ENCODE measurements around the gene CEACAM7.

The CEACAM7 gene

GRCh38 chr19:41705393-41706174, 17.5 kb upstream of the CEACAM7 start:
- H3K4me3 ChIP-seq (ENCODE audit: low read depth, low read length) = no peak overlapping the region
- H3K27ac ChIP-seq (ENCODE audit: extremely low read depth, low read depth, low read length) = no peak overlapping the region
- peaks cover 3% of the 10 kb centered on the region; the same call in 1 of the 2 replicates for H3K4me1 ChIP-seq (ENCODE audit: control insufficient read depth, insufficient read depth, low read length)
- ChIA-PET CTCF (interaction anchor here (0.7 to 5.3 kb wide), 15 partner anchors 12 to 770 kb away, joined by 3 to 121 read pairs (median 9); partner anchors contain the start of genes CEACAM3 and CEACAM6), POLR2A (no interaction called here)
- no peaks in the 10 kb centered on the region for H3K9me3 ChIP-seq (ENCODE audit: control insufficient read depth, insufficient read depth, low read depth, low read length)
- H3K36me3 ChIP-seq (ENCODE audit: control insufficient read depth in 2 of 2, insufficient read depth in 1 of 2, low read length in 2 of 2) = no peaks in the 10 kb centered on the region
- TF ChIP-seq ZNF521 (tag by site-specific recombination; IDR thresholded peaks at IDR 0.05) = no peak
- no peak for TF ChIP-seq ZNF266 (tag by site-specific recombination; IDR thresholded peaks at IDR 0.05; ENCODE audit: low read depth)
- TF ChIP-seq ZBTB49 (tag by site-specific recombination; IDR thresholded peaks at IDR 0.05; ENCODE audit: low read depth) = no peak
- peak; percentile 25; the same call in 1 of the 2 replicates for TF ChIP-seq GLIS1 (tag by site-specific recombination; IDR thresholded peaks at IDR 0.05)
- TF ChIP-seq ZNF518A (tag by site-specific recombination; conservative IDR thresholded peaks at IDR 0.05; ENCODE audit: low read depth) = no peak
- TF ChIP-seq ZNF214 (tag by site-specific recombination; IDR thresholded peaks at IDR 0.05; ENCODE audit: borderline replicate concordance) = no peak
- no peak for TF ChIP-seq SCRT1 (tag by site-specific recombination; IDR thresholded peaks at IDR 0.05; ENCODE audit: borderline replicate concordance)
- TF ChIP-seq ZNF629 (tag by site-specific recombination; IDR thresholded peaks at IDR 0.05) = no peak
- TF ChIP-seq, protein P1, sequence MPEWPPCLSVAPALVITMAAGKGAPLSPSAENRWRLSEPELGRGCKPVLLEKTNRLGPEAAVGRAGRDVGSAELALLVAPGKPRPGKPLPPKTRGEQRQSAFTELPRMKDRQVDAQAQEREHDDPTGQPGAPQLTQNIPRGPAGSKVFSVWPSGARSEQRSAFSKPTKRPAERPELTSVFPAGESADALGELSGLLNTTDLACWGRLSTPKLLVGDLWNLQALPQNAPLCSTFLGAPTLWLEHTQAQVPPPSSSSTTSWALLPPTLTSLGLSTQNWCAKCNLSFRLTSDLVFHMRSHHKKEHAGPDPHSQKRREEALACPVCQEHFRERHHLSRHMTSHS (tag by site-specific recombination; IDR thresholded peaks at IDR 0.05) = no peak
- TF ChIP-seq ZBTB1 (tag by site-specific recombination; IDR thresholded peaks at IDR 0.05) = no peak
- TF ChIP-seq ZBTB21 (tag by site-specific recombination; IDR thresholded peaks at IDR 0.05) = no peak
- TF ChIP-seq ZSCAN4 (tag by site-specific recombination; IDR thresholded peaks at IDR 0.05) = no peak
- TF ChIP-seq, protein P2, sequence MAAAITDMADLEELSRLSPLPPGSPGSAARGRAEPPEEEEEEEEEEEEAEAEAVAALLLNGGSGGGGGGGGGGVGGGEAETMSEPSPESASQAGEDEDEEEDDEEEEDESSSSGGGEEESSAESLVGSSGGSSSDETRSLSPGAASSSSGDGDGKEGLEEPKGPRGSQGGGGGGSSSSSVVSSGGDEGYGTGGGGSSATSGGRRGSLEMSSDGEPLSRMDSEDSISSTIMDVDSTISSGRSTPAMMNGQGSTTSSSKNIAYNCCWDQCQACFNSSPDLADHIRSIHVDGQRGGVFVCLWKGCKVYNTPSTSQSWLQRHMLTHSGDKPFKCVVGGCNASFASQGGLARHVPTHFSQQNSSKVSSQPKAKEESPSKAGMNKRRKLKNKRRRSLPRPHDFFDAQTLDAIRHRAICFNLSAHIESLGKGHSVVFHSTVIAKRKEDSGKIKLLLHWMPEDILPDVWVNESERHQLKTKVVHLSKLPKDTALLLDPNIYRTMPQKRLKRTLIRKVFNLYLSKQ (tag by site-specific recombination; IDR thresholded peaks at IDR 0.05; ENCODE audit: borderline replicate concordance) = no peak
- no peak for TF ChIP-seq ZNF747 (tag by site-specific recombination; IDR thresholded peaks at IDR 0.05)
- TF ChIP-seq ZNF610 (tag by site-specific recombination; IDR thresholded peaks at IDR 0.05; ENCODE audit: borderline replicate concordance) = no peak
- TF ChIP-seq ZFP37 (tag by site-specific recombination; IDR thresholded peaks at IDR 0.05) = no peak
- no peak for TF ChIP-seq ZFHX2 (tag by site-specific recombination; conservative IDR thresholded peaks at IDR 0.05)
- no peak for TF ChIP-seq ZNF37A (tag by site-specific recombination; IDR thresholded peaks at IDR 0.05)
- TF ChIP-seq, protein P3, sequence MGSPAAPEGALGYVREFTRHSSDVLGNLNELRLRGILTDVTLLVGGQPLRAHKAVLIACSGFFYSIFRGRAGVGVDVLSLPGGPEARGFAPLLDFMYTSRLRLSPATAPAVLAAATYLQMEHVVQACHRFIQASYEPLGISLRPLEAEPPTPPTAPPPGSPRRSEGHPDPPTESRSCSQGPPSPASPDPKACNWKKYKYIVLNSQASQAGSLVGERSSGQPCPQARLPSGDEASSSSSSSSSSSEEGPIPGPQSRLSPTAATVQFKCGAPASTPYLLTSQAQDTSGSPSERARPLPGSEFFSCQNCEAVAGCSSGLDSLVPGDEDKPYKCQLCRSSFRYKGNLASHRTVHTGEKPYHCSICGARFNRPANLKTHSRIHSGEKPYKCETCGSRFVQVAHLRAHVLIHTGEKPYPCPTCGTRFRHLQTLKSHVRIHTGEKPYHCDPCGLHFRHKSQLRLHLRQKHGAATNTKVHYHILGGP (tag by site-specific recombination; IDR thresholded peaks at IDR 0.05) = no peak
- no peak for TF ChIP-seq MYNN (tag by site-specific recombination; IDR thresholded peaks at IDR 0.05; ENCODE audit: borderline replicate concordance)
- 0 out of 2 replicates have a peak, but pooled peaks have one; percentile 55 for TF ChIP-seq HOXA7 (CRISPR knock-in tag; IDR thresholded peaks at IDR 0.05; ENCODE audit: borderline replicate concordance)
- TF ChIP-seq ZNF768 (tag by site-specific recombination; IDR thresholded peaks at IDR 0.05) = no peak
- TF ChIP-seq ZNF324 (tag by site-specific recombination; IDR thresholded peaks at IDR 0.05) = no peak
